ENCODE results near the gene MISP3.
A peak's percentile ranks its signal among the peaks of the same experiment; 100 is the strongest.
"Not testable (repeated sequence)": the region's sequence is repeated elsewhere in the genome, so short reads cannot be mapped to it uniquely, and the experiment has no call there.

The MISP3 gene
- total RNA-seq: 0 to 2.5 (median 0.47) reads per million in 17 experiments

DNA sequence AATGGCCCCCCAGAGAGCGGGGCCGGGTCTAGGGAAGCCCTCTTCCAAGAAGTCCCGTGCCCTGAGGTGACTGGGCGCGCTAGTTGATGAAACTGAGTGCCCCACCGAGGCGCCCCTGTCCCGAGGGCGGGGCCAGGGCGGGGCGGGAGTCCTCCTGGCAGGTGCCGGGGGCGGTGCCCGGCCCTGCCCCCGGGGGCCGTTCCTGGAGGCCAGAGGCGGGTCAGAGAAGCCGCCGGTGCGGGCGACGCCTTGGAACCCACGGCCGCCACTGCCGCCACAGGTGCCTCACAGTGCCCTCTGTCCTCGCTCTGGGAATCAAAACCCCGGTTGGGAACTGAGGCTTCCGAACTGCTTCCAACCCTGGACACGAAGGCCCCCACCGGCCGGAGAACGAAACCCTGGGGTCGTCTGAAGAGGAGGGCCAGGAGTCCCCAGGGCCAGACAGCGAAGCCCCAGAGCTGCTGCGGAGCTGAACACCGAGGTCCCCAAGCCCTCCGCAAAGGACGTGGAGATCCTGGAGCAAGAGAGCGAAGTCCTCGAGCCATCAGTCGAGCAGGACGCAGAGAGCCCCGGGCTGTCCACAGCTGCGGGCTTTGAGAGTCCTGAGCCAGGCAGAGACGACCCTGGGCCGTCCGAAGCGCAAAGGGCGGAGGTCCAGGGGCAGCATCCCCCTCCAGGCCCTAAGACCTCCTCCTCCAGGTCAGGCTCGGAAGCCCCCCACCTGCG is at the start of gene MISP3:
Gene MISP3, plus strand, starts transcription at position 252 of the 726 bp plus-strand sequence. CDS start 524 bp downstream, outside the sequence.
- peak in 2 of 4 experiments; percentile 59 to 67 for DNase-seq

DNA sequence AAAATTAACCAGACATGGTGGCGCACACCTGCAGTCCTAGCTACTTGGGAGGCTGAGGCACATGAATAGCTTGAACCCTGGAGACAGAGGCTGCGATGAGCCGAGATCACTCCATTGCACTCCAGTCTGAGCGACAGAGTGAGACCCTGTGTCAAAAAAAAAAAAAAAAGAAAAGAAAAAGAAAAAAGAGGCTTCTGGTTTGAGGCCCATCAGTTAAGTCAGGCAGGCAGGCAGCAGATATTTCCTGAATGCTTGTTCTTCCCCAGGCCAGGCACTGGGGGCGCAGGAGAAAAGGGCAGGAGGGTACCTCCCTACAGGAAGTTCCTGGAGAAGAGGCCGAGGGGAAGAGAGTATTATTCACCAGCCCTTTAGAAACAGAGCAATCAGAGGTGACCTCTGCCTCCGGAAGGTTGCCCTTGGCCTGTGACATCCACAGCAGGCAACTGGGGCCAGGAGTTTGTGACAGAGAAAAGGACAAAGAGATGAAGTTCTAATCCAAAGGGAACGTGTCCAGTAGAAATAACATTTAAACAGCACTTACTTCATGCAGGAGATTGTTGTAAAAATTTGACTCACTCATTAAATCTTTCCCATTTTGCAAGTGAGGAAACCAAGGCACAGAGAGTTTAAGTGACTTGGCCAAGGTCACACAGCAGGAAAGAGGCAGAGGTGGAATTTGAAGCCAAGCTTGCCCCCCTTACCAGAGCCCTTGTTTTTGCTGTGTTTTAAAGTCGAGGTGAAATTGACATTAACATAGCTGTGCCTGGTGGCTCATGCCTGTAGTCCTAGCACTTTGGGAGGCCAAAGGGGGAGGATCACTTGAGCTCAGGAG is 49.0 kb upstream of the MISP3 start:
- DNase-seq: peak; percentile 79 to 91 (median 90)

DNA sequence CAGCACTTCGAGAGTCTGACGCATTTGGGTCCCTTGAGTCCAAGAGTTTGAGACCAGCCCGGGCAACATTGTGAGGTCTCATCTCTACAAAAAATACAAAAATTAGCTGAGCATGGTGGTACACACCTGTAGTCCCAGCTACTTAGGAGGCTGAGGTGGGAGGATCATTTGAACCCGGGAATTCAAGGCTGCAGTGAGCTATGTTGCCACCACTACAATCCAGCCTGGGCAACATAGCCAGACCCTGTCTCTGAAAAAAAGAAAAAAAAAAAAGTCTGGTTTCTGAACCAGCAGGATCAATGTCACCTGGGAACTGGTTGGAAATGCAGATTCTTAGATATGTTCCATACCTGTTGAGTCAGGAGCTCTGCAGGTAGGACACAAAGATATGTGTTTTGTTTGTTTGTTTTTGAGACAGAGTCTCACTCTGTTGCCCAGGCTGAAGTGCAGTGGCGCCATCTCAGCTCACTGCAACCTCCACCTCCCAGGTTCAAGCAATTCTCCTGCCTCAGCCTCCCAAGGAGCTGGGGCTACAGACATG is 45.9 kb upstream of the MISP3 start:
- DNase-seq: not testable (repeated sequence)

DNA sequence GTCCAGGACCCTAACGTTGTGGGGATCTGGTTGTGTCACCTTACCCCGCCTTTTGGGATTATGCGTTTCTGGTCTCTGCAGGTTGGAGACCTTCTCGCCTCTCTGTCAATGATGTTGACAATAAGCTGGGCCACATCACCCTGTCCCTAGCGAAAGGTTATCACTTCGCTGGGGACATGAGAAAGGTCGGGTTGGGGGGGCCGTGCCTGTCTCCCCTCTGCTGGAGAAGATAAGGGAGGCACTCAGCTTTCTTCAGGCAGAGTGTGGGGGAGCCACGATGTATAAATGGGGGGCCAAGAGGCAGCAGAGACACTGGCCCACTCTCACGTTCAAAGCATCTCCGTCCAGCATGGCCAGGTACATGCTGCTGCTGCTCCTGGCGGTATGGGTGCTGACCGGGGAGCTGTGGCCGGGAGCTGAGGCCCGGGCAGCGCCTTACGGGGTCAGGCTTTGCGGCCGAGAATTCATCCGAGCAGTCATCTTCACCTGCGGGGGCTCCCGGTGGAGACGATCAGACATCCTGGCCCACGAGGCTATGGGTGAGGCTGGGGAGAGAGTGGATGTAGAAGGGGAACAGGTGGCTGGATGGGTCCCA is 44.6 kb upstream of the MISP3 start, which contains the start of gene RLN3:
Gene RLN3, plus strand, starts transcription at position 293 of the 595 bp plus-strand sequence. Its CDS starts 57 bp downstream, at position 350.
- DNase-seq: no peak

DNA sequence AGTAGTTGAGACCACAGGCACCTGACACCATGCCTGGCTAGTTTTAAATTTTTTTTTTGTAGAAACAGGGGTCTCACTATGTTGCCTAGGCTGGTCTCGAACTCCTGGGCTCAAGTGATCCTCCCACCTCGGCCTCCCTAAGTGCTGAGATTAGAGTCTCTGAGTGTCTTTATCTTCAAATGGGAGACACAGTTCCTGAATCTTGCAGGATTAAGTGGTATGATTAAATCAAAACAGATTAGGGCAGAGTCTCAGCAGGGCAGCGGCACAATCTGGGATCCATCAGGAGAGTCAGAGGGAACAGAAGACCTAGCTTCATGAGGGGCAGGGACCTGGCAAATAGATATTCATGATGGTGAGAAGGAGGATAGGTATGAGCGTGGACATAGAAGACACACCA is 43.7 kb upstream of the MISP3 start:
- no peak for DNase-seq

DNA sequence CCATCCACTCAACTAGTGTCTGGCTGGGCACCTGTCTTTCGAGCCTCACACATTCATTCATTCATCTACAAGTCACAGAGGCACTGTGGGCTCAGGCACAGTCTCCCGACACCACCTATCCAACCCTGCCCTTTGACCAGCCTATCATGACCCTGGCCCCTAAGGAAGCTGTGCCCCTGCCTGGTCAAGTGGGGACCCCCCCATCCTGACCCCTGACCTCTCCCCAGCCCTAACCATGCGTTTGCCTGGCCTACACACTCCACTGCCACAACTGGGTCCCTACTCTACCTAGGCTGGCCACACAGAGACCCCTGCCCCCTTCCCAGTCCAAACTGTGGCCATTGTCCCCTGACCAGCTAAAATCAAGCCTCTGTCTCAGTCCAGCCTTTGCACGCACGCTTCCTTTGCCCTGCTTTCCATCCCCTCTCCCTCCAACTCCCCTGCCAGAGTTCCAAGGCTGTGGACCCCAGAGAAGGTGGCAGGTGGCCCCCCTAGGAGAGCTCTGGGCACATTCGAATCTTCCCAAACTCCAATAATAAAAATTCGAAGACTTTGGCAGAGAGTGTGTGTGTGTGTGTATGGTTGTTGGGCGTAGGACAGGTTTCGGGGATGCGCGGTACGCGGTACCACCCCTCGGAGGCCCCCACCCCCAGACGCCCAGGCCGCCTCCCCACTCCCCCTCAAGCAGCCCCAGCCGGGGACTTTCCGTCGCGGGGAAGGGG is 41.4 kb upstream of the MISP3 start:
- no peak for DNase-seq

DNA sequence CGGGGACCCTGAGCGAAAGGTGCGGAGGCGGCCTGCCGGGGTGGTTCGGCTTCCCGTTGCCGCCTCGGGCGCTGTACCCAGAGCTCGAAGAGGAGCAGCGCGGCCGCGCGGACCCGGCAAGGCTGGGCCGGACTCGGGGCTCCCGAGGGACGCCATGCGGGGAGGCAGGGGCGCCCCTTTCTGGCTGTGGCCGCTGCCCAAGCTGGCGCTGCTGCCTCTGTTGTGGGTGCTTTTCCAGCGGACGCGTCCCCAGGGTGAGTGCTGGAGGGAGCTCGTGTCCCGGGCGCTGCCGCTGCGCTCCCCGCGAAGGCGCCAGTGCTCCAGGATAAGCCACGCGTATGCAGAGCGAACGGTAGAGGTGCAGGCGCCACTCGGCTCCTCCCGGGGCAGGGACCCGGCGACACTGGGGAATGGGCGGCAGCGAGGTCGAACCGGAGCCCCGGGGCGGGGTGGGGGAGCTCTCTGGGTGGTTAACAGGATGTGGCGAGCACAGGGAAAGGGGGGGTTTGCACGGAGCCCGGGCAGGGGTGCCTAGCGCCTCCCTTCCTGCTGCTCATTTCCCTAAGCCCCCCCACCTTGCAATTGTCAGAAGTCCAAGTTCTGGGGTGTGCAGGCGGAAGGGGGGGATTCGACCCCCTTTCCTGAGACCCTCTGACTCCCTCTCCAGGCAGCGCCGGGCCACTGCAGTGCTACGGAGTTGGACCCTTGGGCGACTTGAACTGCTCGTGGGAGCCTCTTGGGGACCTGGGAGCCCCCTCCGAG is 40.7 kb upstream of the MISP3 start, which contains the start of gene IL27RA:
Gene IL27RA, plus strand, starts transcription at position 44 of the 762 bp plus-strand sequence. Its CDS starts 111 bp downstream, at position 155.
- DNase-seq: peak; percentile 54 to 84 (median 68)

DNA sequence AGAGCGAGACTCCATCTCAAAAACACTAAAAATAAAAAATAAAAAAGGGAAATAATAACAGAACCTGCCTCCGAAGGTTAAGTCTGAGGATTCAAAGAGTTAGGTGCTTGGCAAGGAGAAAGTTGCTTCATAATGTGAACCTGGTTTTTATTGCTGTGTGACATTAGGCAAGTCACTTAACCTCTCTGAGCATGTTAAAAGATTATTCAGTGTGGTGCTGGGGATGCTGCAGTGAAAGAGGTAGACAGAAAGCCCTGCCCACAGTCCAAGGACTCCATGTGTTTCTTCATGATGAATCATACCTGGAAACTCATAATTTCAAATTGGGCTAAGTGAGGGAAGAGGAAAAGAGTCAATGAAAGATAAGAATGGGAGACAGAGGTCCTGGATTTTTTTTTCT is 38.6 kb upstream of the MISP3 start:
- no peak for DNase-seq

DNA sequence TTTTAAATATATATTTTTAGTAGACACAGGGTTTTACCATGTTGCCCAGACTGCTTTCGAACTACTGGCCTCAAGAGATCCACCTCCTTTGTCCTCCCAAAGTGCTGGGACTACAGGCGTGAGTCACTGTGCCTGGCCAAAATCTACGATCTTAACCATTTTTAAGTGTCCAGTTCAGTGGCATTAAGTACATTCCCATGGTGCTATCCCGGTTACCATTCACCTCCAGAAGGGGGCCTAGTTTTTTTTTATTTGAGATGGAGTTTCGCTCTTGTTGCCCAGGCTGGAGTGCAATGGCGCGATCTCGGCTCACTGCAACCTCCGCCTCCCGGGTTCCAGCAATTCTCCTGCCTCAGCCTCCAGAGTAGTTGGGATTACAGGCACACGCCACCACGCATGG is 37.4 kb upstream of the MISP3 start:
- DNase-seq: not testable (repeated sequence)

DNA sequence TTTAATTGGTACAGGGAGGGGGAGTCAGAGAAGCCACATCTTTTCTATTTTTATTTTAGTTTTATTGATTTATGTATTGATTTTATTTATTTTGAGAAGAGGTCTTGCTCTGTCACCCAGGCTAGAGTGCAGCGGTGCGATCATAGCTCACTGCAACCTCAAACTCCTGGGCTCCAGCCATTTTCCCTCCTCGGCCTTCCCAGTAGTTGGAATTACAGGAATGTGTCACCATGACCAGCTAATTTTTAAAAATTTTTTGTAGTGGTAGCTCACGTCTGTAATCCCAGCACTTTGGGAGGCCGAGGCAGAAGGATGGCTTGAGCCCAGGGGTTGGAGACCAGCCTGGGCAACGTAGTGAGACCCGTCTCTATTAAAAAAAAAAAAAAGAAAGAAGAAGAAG is 36.9 kb upstream of the MISP3 start:
- no peak for DNase-seq

DNA sequence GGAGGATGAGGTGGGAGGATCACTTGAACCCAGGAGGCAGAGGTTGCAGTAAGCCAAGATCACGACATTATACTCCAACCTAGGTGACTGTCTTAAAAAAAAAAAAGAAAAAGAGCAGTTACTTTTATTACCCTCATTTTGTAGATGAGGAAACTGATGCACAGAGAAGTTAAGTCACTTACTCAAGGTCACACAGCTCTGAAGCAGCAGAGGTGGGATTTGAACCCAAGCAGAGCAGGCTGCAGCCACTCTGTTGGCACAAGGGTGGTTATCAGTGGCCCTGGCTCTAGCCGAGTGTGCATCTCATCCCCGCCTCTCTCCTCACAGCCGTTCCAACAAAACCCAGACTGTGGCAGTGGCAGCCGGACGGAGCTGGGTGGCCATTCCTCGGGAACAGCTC is 33.4 kb upstream of the MISP3 start:
- no peak for DNase-seq

DNA sequence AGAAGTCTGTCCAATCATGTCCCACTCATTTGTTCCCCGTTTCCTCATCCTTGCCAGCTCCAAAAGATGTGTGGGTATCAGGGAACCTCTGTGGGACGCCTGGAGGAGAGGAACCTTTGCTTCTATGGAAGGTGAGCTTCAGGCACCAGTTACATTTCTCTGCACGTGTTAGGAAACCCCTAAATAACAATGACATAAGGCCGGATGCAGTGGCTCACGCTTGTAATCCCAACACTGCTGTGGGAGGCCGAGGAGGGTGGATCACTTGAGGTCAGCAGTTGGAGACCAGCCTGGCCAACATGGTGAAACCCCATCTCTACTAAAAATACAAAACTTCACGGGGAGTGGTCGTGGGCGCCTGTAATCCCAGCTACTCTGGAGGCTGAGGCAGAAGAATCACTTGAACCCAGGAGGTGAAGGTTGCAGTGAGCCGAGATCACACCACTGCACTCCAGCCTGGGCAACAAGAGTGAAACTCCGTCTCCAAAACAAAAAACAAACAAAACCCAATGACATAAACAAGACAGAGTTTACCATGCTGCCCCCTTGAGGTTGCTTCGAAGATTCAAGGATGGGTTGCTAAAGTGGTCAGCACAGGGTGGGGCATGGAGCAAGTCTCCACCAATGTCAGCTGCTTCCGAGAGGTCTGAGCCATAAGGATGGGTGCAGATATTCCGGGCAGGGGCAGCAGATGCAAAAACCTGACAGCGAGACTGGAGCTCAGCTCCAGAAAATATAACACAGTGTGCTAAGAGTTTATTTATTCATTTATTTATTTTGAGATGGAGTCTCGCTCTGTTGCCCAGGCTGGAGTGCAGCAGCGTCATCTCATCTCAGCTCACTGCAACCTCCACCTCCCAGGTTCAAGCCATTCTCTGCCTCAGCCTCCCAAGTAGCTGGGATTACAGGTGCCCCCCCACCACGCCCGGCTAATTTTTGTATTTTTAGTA is 29.7 kb upstream of the MISP3 start:
- DNase-seq: peak; percentile 74 to 80 (median 76)

DNA sequence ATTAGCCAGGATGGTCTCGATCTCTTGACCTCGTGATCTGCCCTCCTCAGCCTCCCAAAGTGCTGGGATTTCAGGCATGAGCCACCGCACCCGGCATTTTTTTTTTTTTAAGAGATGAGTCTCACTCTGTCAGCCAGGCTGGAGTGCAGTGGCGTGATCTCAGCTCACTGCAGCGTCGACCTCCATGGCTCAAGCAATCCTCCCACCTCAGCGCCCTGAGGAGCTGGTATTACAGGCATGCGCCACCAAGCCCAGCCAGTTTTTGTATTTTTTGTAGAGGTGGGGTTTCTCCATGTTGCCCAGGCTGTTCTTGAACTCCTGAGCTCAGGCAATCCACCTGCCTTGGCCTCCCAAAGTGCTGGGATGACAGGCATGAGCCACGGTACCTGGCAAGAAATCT is 24.7 kb upstream of the MISP3 start:
- not testable (repeated sequence) for DNase-seq

DNA sequence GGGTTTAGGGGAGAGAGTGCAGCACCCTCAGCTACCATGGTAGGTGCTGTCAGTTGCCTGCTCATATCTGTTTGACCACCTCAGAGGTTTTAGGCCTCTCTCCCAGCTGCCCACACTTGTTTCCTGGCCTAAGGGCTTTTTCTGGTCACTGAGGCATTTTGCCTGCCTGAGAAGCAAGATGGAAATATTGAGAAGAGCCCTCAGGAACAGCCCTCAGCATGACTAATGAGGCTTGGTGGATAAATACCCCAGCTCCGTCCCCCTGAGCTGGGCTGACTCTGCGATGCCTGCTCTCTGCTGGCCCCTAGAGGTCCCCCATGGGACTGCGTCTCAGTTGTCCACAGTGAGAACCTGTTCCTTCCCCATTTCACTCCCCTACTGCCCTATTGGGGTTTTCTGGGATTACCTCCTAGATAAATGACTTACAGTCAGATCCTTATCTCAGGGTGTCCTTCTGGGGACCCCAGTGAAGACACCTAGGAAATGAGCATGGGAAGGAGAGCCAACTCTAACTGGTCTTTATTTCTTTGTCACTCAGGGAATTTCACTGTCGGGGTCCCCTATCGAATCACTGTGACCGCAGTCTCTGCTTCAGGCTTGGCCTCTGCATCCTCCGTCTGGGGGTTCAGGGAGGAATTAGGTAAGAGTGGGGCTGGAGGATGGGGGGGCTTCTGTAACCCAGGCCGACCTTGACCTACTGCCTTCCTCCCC is 24.0 kb upstream of the MISP3 start:
- peak; percentile 78 to 86 (median 81) for DNase-seq

DNA sequence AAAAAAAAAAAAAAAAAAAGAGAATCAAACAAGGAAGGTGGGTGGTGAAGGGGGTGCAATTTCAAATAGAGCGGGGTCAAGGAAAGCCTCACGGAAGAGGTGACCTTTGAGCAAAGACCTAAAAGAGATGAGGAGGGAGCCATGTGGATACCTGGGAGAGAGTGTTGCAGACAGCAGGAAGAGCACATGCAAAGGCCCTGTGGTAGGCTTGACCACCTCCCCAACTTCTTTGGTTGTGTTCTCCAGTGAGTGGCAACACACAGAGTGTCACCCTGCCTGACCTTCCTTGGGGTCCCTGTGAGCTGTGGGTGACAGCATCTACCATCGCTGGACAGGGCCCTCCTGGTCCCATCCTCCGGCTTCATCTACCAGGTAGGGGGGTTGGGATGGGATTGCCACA is 22.1 kb upstream of the MISP3 start:
- no peak for DNase-seq

DNA sequence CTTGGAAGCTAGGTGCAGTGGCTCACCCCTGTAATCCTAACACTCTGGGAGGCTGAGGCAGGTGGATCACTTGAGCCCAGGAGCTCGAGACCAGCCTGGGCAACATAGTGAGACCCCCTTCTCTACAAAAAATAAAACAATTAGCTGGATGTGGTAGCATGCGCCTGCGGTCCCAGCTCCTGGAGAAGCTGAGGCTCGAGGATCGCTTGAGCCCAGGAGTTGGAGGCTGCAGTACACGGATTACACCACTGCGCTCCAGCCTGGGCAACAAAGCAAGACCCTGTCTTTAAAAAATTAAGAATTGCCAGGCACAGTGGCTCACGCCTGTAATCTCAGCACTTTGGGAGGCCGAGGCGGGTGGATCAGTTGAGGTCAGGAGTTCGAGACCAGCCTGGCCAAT is 21.6 kb upstream of the MISP3 start:
- not testable (repeated sequence) for DNase-seq

DNA sequence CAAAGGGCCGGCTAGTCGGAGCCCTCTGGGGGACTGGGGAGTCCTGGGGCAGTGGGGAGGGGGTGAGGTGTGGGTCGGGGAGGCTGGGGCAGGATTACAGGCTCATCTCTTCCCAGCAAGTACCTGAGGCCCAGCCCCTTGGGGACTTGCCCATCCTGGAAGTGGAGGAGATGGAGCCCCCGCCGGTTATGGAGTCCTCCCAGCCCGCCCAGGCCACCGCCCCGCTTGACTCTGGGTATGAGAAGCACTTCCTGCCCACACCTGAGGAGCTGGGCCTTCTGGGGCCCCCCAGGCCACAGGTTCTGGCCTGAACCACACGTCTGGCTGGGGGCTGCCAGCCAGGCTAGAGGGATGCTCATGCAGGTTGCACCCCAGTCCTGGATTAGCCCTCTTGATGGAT is 20.6 kb upstream of the MISP3 start:
- DNase-seq: no peak

DNA sequence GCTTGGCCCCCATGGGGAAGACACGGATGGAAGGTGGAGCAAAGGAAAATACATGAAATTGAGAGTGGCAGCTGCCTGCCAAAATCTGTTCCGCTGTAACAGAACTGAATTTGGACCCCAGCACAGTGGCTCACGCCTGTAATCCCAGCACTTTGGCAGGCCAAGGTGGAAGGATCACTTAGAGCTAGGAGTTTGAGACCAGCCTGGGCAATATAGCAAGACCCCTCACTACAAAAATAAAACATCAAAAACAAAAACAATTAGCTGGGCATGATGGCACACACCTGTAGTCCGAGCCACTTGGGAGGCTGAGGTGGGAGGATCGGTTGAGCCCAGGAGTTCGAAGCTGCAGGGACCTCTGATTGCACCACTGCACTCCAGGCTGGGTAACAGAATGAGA is 20.1 kb upstream of the MISP3 start:
- DNase-seq: no peak

DNA sequence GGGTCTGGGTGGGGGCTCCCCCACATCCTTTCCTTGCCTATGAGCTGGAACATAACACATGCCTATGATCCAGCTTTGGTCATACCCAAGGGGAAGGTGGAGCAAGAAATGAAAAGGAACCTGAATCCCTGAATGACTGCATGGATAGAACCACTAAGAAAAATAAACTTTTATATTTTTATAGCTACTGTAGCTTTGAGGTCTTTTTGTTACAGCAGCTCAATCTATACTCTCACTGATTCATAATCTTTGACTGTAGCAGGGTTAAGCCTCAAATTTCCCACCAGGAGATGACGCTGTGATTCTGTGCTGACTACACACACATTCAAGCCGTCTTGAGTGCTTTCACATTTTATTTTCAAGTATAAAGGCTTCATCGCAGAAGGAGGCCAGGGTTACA is 19.6 kb upstream of the MISP3 start:
- DNase-seq: no peak

All from suppressor macrophage (primary cell).